ENCODE measurements around the gene ANK3. TPM values are rescaled to one million over a fixed set of nuclear protein-coding genes. Genes with fewer than 3 reads are reported as not detected.

The ANK3 gene
- total RNA-seq, 1 donor from 2014 or later, result 192 TPM

- intact Hi-C loops (cut with DNase I), result no loop called here
- DNase-seq, result no peak
- no peak for ATAC-seq (ENCODE audit: poor library complexity)
Measured at GRCh38 chr10:60417901-60418300, 28.2 kb upstream of the ANK3 start.

- ATAC-seq (ENCODE audit: poor library complexity), result no peak
- intact Hi-C loops (cut with DNase I), result no loop called here
Measured at GRCh38 chr10:60417024-60417423, 27.3 kb upstream of the ANK3 start.

GRCh38 chr10:60414877-60415585 lies 25.4 kb upstream of the ANK3 start:
- DNase-seq (no peak), ATAC-seq (ENCODE audit: poor library complexity) (no peak)
- intact Hi-C loops (cut with DNase I), result no loop called here

More at GRCh38 chr10:60417024-60417423, 27.3 kb upstream of the ANK3 start:
- no peak for DNase-seq

- DNase-seq (no peak), ATAC-seq (ENCODE audit: poor library complexity) (no peak)
- intact Hi-C loops (cut with DNase I), result no loop called here
Measured at GRCh38 chr10:60414111-60414510, 24.4 kb upstream of the ANK3 start.

- ATAC-seq (ENCODE audit: poor library complexity) (no peak), DNase-seq (no peak)
- intact Hi-C loops (cut with DNase I), result no loop called here
Measured at GRCh38 chr10:60413306-60414012, 23.8 kb upstream of the ANK3 start.

- DNase-seq (no peak), ATAC-seq (ENCODE audit: poor library complexity) (no peak)
Measured at GRCh38 chr10:60410970-60411369, 21.3 kb upstream of the ANK3 start.

GRCh38 chr10:60409202-60409601 lies 19.5 kb upstream of the ANK3 start:
- no peak for DNase-seq
- ATAC-seq (ENCODE audit: poor library complexity), result no peak
- intact Hi-C loops (cut with DNase I), result no loop called here

More at GRCh38 chr10:60410970-60411369, 21.3 kb upstream of the ANK3 start:
- intact Hi-C loops (cut with DNase I), result no loop called here

GRCh38 chr10:60406182-60406581 lies 16.5 kb upstream of the ANK3 start:
- DNase-seq (no peak), ATAC-seq (ENCODE audit: poor library complexity) (no peak)
- intact Hi-C loops (cut with DNase I), result no loop called here

- intact Hi-C loops (cut with DNase I), result no loop called here
- DNase-seq, result no peak
- no peak for ATAC-seq (ENCODE audit: poor library complexity)
Measured at GRCh38 chr10:60405172-60405571, 15.5 kb upstream of the ANK3 start.

- ATAC-seq (ENCODE audit: poor library complexity) (no peak), DNase-seq (no peak)
Measured at GRCh38 chr10:60403168-60403873, 13.6 kb upstream of the ANK3 start.

GRCh38 chr10:60400366-60400765 lies 10.7 kb upstream of the ANK3 start:
- DNase-seq (no peak), ATAC-seq (ENCODE audit: poor library complexity) (no peak)
- intact Hi-C loops (cut with DNase I), result no loop called here

More at GRCh38 chr10:60403168-60403873, 13.6 kb upstream of the ANK3 start:
- intact Hi-C loops (cut with DNase I), result no loop called here

- peak; percentile 70 for ATAC-seq (ENCODE audit: poor library complexity)
- intact Hi-C loops (cut with DNase I), result no loop called here
- DNase-seq, result peak; percentile 38
Measured at GRCh38 chr10:60399328-60399727, 9.7 kb upstream of the ANK3 start.

GRCh38 chr10:60397792-60398191 lies 8.1 kb upstream of the ANK3 start:
- intact Hi-C loops (cut with DNase I), result no loop called here
- ATAC-seq (ENCODE audit: poor library complexity) (no peak), DNase-seq (no peak)

GRCh38 chr10:60396766-60397165 lies 7.1 kb upstream of the ANK3 start:
- intact Hi-C loops (cut with DNase I), result no loop called here
- DNase-seq, result no peak
- no peak for ATAC-seq (ENCODE audit: poor library complexity)

GRCh38 chr10:60395711-60396110 lies 6.0 kb upstream of the ANK3 start:
- DNase-seq (no peak), ATAC-seq (ENCODE audit: poor library complexity) (no peak)
- intact Hi-C loops (cut with DNase I), result no loop called here

GRCh38 chr10:60394446-60394845 lies 4.8 kb upstream of the ANK3 start:
- ATAC-seq (ENCODE audit: poor library complexity) (no peak), DNase-seq (no peak)
- intact Hi-C loops (cut with DNase I), result no loop called here

GRCh38 chr10:60390224-60390626 lies 550 bp upstream of the ANK3 start:
- no peak for ATAC-seq (ENCODE audit: poor library complexity)
- no peak for DNase-seq
- intact Hi-C loops (cut with DNase I), result no loop called here

- DNase-seq (no peak), ATAC-seq (ENCODE audit: poor library complexity) (no peak)
- intact Hi-C loops (cut with DNase I), result no loop called here
Measured at GRCh38 chr10:60388709-60389301, 870 bp downstream of the ANK3 start.

GRCh38 chr10:60388116-60388625 lies 1.5 kb downstream of the ANK3 start:
- intact Hi-C loops (cut with DNase I), result no loop called here
- no peak for DNase-seq
- no peak for ATAC-seq (ENCODE audit: poor library complexity)

Data from Right ventricle myocardium superior (tissue), 1 donor.